Measurements from ENCODE around the gene TMPRSS12. TPM values are rescaled to one million over a fixed set of nuclear protein-coding genes. Genes with fewer than 3 reads are reported as not detected.

The TMPRSS12 gene
- total RNA-seq, 1 donor from 2014 or later = not detected

Other genes starting within 250 kb of the TMPRSS12 start
- 25.6 to 30.5 TPM (median 27.9 TPM) in 3 replicates for gene ATF1, start 78.8 kb upstream of the TMPRSS12 start, total RNA-seq
- gene HIGD1C, start 109.6 kb downstream of the TMPRSS12 start, total RNA-seq = not detected in 3 replicates
- 112 to 123 TPM (median 117 TPM) in 3 replicates for gene SLC11A2, start 183.5 kb downstream of the TMPRSS12 start, total RNA-seq
- gene LETMD1, start 205.4 kb downstream of the TMPRSS12 start, total RNA-seq = 71.8 to 77.0 TPM (median 74.4 TPM) in 3 replicates
- 47.1 to 50.5 TPM (median 49.0 TPM) in 3 replicates for gene CSRNP2, start 240.7 kb downstream of the TMPRSS12 start, total RNA-seq

All from mesothelial cell of epicardium (in vitro differentiated cells).